Epithelial cell of proximal tubule (primary cell): ENCODE results near the gene ROCK2. TPM values are rescaled to one million over a fixed set of nuclear protein-coding genes. Genes with fewer than 3 reads are reported as not detected.
A peak's percentile ranks its signal among the peaks of the same experiment; 100 is the strongest.

Experiments used
- DNase-seq: peaks from one replicate; pipeline ENCODE4 v3.0.0-alpha.2; 2011; ENCODE audit warnings: low read depth
- H3K4me3 ChIP-seq: 2 replicates; pipeline ENCODE4 v1.5.1; 2011; ENCODE audit warnings: low read depth, mild to moderate bottlenecking, low read length
- total RNA-seq: library from RNA; depleted of rRNA; stranded (reverse); fragments of >200 nt; gene quantifications from 2 replicates; pipeline ENCODE4 v1.2.3, GENCODE V29; 2015
- TF ChIP-seq, protein P1 (sequence below): conservative IDR thresholded peaks from 2 replicates; pipeline ENCODE4 v1.5.1; 2012; ENCODE audit warnings: low read depth, mild to moderate bottlenecking, low read length

ROCK2 gene
- total RNA-seq, 1 donor from 2014 or later = 22.2 TPM

DNA sequence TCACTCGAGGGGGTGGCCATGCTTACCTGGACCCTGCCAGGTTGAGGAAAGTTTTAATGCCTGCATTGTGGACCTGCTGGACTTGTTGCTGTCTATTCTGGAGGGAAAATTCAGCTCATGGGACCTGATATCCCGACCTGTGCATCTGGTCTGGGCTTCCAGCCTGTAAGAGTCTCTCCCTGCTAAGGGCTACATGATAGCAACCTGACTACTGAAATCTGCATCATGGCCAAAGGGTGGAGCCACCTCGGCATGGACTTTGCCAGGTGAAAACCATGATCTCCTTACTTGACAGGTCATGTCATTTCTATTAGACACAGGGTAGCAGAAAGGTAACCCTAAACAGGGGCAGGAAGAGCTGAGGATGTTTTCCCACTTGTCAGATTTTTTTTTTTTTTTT, 202.1 kb downstream of the ROCK2 start:
- DNase-seq = no peak
- TF ChIP-seq, protein P1, sequence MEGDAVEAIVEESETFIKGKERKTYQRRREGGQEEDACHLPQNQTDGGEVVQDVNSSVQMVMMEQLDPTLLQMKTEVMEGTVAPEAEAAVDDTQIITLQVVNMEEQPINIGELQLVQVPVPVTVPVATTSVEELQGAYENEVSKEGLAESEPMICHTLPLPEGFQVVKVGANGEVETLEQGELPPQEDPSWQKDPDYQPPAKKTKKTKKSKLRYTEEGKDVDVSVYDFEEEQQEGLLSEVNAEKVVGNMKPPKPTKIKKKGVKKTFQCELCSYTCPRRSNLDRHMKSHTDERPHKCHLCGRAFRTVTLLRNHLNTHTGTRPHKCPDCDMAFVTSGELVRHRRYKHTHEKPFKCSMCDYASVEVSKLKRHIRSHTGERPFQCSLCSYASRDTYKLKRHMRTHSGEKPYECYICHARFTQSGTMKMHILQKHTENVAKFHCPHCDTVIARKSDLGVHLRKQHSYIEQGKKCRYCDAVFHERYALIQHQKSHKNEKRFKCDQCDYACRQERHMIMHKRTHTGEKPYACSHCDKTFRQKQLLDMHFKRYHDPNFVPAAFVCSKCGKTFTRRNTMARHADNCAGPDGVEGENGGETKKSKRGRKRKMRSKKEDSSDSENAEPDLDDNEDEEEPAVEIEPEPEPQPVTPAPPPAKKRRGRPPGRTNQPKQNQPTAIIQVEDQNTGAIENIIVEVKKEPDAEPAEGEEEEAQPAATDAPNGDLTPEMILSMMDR = no peak

DNA sequence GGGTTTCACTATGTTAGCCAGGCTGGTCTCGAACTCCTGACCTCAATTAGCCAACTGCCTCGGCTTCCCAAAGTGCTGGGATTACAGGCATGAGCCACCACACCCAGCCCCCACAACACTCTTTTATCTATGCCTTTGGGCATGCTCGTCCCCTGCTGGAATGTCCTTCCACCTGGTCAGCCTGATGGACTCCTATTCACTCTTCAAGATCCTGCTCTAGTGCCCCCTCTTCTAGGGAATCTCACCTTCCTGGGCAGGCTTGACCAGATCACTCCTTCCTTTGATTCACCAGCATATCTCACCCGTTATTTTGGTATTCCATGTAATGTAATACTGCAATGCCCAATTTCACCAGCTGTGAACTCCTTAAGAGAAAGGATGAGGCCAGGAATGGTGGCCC, 203.1 kb downstream of the ROCK2 start:
- no peak for DNase-seq
- TF ChIP-seq, protein P1 = no peak
- no peak overlapping the region for H3K4me3 ChIP-seq

More for the DNA sequence above, 202.1 kb downstream of the ROCK2 start:
- H3K4me3 ChIP-seq = no peak overlapping the region

DNA sequence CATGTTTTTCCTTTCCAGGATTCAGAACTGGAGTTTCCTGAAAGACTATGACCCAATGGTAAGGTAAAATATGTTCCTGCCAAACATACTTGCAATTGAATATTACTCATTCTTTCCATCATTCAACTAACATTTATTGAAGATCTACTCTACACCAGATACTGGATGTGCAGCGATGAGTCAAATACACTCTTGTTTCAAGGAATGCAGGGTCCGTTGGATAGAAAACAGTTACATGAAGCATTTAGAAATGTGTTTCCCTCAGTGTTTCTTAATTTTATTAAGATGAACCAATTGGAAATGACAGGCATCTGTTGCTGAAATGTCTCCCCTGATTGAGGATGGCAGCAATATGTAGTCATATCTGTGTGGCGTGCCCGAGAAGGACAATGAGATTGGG, 203.9 kb downstream of the ROCK2 start:
- DNase-seq = no peak
- TF ChIP-seq, protein P1 = no peak

DNA sequence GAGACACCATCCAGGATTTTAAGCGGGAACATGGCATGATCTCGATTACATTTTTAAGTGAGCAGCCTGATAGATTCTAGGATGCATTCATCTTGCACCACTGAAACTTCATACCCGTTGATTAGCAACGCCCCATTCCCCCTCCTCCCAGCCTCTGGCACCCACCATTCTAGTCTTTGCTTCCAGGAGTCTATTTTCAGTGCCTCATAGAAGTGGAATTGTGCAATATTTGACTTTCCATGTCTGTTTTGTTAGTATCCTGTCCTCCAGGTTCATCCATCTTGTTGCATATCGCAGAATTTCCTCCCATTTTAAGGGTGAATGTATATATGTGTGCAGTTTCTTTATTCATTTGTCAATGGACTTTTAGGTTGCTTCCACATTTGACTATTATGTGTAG, 210.1 kb downstream of the ROCK2 start:
- TF ChIP-seq, protein P1 = no peak
- no peak overlapping the region for H3K4me3 ChIP-seq
- DNase-seq = no peak

More for the DNA sequence above, 203.9 kb downstream of the ROCK2 start:
- no peak overlapping the region for H3K4me3 ChIP-seq

DNA sequence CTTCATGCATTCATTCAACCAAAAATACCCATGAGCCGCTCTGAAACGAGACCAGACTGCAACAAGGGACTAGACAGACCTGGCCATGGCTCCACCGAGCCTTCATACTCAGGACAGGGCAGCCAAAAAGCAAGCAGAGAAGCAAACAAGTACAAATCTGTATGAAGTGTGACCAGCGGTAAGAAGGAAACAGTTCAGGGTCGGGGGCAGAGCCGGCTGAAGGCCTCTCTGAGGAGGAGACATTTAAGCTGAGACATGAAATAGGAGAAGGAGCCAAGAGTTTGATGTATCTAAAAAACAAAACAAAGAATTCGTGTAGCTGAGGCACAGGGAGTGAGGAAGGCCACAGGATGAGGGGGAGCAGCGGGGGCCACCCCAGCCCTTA, 210.5 kb downstream of the ROCK2 start:
- TF ChIP-seq, protein P1 = no peak
- DNase-seq = no peak
- no peak overlapping the region for H3K4me3 ChIP-seq

DNA sequence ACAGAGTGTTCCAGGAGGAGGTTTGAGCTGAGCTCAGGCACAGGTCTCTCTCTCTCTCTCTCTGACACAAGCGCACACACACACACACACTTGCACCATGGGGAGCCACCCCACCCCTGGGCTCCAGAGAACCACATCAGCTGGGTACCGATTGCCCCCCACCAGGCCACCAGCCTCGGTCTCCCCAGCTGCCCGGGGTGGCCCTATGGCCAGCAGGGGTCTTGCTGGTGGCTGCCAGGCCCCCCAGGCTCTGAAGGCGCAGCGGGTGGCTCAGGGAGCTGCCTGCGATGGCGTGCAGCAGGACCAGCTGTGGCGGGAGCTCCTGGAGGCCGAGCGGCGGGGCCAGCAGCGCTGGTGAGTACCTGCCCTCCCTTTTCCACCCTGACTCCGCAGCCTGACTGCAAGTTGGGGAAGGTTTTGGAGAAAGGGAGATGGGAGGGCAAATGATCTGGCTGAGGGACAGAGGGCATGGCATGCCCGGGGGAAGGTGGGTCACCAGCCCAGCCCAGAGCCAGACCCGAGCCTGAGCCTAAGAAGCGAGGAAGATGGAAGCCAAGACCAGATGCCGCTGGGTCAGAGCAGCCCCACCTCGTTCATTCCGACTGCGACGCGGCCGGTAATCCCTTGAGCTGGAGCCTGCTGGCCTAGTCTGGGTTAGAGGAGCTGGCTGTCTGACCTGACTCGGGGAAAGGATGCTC, 211.0 kb downstream of the ROCK2 start:
- TF ChIP-seq, protein P1 = no peak
- peak overlapping the region; percentile 67 for H3K4me3 ChIP-seq
- no peak for DNase-seq
